GM18858 (cell line): ENCODE measurements around the gene IQGAP2.
"Not testable (repeated sequence)": the region's sequence is repeated elsewhere in the genome, so short reads cannot be mapped to it uniquely, and the experiment has no call there.

Source experiments
- ATAC-seq: cut with Tn5 transposase; IDR thresholded peaks from one replicate; pipeline ENCODE4 v1.9.1; 2021; ENCODE audit not compliant: unreplicated experiment

The IQGAP2 gene

GRCh38 chr5:76402886-76403765 is at the start of gene IQGAP2:
Gene IQGAP2, plus strand, starts transcription at chr5:76403285. Its CDS starts 261 bp downstream, at chr5:76403546.
- ATAC-seq, result peak; percentile 37

GRCh38 chr5:76356887-76357286 is 46.2 kb upstream of the IQGAP2 start:
- no peak for ATAC-seq

GRCh38 chr5:76363352-76364225 is 39.5 kb upstream of the IQGAP2 start:
- no peak for ATAC-seq

- ATAC-seq, result no peak
Observed at GRCh38 chr5:76364226-76364589, 38.9 kb upstream of the IQGAP2 start.

DNA sequence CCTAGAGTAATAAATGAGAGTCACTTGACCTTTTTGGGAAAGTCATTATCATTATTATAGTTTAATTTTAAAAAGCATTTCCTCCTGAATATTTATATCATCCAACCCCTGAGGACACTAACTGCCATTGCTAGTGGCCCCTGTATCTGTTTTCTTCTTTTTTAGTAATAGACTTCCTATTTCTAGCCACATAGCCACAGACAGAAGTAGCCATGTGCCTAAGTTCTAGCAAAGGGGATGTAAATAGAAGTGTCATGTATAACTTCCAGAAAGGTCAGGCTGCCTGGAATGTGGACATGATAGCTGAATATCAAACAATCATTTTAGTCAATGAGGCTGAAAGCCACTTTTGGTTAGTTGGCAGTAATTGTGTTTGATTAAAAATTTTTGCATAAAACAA is 37.5 kb upstream of the IQGAP2 start:
- ATAC-seq, result no peak

DNA sequence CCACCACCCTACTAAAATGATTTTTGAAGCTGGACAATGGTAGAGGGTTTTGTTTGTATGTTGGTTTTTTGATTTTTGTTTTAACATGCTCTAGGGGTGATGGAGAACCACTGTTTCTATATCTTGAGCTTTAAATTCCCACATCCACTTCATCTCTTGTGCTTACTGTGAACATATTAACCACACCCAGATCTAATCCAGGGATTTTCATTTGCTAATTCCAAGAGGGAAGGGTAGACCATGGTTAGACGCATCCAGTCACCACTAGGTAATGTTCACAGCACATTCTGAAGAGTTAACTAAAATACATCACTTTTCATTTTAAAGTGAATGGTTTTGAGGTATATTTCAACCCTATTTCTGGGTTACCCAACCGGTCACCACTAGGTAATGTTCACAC is 36.5 kb upstream of the IQGAP2 start:
- no peak for ATAC-seq

DNA sequence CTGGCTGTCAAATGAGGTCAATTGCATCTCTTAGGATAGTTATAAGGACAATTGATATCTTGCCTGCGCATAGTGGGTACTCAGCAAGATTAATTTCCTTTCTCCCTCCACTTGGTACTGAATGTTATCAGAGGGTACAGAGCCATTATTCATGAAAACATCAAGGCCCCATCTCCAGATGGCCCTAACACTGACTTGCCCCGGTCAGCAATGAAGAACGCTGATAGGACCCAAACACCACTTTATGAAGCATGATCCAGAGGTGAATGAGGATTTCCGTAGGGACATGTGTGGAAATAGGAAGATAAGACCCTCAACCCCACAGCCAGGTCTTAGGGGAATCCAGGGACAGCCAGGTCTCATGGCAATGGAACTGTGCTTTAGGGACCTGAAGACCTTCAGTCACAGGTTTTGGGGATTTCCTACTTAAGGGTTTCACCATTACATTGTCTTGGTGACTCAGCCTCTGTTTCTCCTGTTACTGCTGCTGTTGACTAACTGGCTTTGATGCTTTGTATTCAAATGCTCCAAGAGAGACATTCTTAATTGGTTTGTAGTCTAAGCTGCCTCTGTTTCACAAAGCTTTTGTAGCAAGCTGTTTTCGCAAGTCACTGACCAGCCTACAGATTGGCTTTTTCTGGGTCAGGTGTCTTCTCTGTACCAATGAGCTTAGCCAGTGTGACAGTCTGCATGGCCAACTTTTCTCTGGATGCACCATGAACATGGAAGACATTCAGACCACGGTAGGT is 35.3 kb upstream of the IQGAP2 start:
- no peak for ATAC-seq

GRCh38 chr5:76368941-76369340 is 34.1 kb upstream of the IQGAP2 start:
- ATAC-seq, result no peak

DNA sequence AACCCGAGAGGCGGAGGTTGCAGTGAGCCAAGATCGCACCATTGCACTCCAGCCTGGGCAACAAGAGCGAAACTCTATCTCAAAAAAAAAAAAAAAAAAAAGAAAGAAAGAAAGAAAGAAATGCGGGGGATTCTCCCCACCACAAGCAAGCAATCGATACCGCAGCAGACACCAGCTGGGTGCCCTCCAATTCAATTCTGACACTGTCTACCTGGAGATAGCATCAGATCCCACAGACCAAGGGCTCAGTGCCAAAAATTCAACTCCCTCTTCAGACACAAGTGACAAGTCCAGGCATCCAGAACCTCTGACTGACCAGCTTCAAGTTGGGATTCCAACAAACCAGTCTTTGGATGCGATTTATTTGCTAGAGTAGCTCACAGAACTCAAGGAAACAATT is 33.4 kb upstream of the IQGAP2 start:
- ATAC-seq, result not testable (repeated sequence)

DNA sequence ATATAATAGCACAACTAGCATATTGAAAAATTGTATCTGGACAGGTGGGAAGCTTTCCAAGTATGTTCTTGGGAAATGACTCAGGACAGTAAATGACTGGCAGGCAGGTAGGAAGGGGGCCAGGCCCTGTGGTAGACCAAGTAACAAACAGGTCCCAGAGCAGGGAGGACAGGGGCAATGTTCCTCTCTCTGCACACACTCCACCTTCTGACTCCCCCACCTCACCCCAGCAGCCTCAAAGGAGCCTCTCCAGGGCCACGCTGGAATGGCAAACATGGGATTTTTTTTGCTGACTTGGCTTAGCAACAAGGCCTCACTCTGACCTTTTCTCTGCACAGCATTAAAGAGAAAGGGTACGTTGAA is 31.1 kb upstream of the IQGAP2 start:
- ATAC-seq, result no peak

DNA sequence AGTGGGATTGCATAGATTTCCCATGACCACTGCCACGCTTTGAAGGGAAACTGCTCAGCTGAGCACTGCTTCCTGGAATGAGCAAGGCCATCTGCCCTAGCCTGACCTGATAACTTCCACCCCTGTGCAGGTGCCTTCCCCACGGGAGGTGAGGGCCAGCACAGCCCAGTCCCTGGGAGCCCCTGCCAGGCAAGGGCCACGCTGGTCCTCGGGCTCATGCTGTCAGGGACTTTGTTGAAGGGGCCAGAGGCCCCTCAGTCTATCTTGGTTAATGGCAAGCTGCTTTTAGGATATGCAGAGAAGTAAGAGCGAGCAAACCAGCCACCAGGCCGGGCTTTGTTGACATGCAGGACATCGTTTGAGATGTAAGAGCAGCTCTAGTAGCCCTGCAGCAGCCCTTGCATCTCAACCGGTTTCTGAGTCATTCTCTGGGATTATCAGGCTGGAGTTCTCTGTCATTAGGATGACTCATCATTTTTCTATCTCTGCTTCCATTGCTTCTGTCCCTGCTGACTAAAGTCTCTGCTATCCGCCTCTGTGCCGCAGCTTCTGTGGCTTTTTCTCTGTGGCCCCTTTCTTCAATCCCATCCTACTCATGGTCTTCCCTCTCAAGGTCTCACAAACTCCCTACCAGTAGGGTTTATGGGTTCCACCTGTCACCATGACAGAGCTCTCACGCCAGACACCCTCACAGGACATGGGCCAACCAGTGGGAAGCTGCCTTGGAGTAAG is 30.6 kb upstream of the IQGAP2 start:
- no peak for ATAC-seq

DNA sequence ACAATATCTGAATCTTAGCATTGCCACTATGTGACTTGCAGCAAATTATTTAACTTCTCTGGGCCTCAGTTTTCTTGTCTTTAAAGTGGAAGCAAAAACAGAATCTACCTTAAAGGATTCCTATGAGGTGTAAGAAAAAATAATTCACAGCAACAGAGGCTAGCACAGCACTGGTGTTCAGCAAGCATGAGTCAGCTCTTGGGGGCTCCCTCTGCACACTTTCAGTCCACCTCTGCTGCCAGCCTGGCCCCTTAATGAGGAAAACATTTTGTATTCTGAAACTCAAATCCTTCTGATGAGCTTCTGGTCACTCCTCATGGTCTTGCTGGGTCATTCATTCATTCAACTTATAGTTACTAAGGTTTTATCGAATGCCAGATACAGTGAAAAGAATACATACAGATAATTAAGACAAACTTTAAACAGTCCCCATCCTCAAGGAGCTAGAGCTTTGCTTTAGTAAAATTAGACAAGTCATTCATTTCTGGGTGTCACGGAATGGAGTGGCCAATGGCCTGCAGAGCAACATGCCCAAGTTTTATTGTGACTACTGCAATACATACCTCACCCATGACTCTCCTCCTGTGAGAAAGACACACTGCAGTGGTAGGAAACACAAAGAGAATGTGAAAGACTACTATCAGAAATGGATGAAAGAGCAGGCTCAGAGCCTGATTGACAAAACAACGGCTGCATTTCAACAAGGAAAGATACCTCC is 26.8 kb upstream of the IQGAP2 start:
- no peak for ATAC-seq

- no peak for ATAC-seq
Observed at GRCh38 chr5:76376866-76377230, 26.2 kb upstream of the IQGAP2 start.

DNA sequence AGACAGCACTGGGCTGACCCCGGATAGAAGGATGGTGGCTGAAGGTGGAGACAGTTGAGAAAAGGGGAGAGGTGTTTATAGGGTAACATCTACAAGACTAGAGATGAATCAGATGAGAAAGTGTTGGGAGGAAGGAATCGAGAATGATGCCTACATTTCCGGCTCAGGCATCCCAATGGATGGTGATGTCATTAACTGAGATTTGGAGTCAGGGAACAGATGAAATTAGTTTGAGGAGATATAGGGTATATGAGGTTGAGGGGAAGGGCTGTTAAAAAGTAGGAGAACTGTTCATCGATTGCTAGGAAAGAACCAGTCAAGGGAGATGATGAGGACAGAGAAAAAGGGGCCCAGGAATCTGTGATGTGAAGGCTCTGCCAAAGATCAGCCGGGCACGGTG is 24.7 kb upstream of the IQGAP2 start:
- ATAC-seq, result no peak

DNA sequence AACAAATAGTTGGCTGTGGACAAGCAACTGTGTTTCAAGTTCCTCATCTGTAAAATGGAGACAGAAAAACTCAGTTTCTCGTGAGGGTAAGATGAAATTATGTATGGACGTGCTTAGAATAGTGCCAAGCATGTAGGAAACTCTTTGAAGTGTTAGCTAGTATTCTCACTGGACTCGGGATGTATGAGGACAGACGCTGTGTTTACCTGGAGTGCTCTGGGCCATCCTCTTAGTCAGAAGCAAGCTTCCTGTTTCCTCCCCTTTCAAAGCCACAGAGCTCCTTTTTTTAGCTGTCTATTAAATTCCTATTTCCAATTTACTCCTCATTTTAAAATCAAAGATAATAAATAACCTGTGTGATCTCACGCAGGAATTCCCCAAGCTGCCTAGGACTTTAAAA is 23.8 kb upstream of the IQGAP2 start:
- no peak for ATAC-seq

DNA sequence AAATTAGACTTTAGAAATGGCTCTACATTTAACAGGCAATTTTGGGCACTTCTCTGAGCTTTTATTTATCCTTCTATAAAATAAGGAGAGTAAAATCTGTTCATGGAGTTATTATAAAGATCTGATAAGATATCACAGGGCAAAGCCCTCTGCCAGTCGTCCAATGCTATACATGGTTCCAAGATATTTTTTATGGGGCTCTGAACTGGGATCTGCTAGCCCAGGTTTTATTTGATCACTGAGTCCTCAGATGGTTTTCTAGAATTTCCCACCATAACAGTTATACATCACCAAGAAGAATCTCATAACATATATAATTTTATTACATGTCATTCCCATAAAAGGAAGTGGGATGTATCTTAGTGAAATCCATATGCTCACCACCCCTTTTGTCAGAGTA is 23.2 kb upstream of the IQGAP2 start:
- ATAC-seq, result no peak

DNA sequence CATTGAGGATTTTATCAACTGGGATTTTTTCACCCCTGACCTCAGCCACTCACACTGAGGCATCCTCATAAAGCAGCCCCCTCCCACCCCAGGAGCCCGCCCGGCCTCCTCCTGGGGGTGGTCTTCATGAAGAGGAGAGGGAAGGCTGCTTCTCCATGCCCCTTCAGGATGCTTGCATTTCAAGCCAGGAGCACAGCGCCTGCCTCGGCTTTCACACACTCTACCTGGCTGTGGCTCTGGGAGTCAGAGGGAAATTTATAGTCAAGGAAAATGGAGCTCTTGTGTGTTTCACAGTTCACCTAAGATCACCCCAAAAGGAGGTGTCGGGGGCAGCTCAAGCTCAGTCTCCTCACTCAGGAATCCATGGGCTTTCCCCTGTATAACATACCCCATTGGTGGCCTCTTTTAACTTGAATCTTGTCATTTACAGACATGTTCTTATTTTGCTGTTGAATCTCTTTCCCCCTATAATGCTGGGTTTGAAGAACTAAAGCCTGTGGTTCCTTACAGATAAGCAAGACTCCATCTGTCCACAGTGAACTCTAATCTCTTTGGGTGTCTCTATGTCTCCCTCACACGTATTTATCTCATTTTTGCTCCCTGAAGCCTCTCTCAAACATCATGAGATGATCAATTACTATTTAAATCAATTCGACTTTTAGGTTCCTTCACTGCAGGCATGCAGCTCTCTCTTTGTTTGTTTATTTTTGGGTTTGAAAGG is 22.6 kb upstream of the IQGAP2 start:
- ATAC-seq, result no peak

DNA sequence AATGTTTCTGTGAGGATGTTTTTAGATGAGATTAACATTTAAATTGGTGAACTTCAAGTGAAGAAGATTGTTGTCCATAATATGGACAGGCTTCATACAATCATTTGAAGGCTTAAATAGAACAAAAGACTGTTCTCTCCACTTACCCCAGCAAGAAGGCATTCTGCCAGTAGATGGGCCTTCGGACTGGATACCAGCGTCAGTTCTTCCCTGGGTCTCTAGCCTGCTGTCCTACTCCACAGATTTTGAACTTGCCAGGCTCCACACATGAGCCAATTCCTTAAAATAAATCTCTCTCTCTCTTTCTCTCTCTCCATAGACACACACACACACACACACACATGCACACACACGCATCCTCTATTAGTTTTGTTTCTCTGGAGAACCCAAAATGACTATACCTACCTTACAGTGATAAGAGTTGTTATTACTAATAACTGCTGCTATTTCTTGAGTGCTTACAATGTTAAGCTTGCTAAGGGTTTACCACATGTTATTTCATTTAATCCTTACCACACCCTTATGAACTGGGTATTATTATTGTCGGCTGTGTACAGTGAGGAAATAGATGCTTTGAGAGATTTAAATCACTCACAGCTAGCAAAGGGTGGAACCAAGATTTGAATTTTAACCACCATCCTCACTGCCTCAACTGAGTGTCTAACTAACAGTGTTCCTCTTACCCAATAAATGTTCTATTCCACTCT is 19.8 kb upstream of the IQGAP2 start:
- no peak for ATAC-seq

GRCh38 chr5:76384189-76384588 is 18.9 kb upstream of the IQGAP2 start:
- ATAC-seq, result no peak
